AG10803 (cell line): ENCODE results near the gene PTCD1.
A peak's percentile ranks its signal among the peaks of the same experiment; 100 is the strongest.
"Not testable (repeated sequence)": the region's sequence is repeated elsewhere in the genome, so short reads cannot be mapped to it uniquely, and the experiment has no call there.

Source experiments
- DNase-seq: peaks from one replicate; pipeline ENCODE4 v3.0.0; 2010; ENCODE audit warnings: low read depth
- H3K4me3 ChIP-seq: 2 replicates; pipeline ENCODE4 v1.5.1; 2011; ENCODE audit warnings: mild to moderate bottlenecking, low read length, control low read depth
- CTCF ChIP-seq: conservative IDR thresholded peaks from 2 replicates; pipeline ENCODE4 v1.5.1; 2011; ENCODE audit warnings: mild to moderate bottlenecking, low read length, control low read depth, inconsistent platforms

Gene PTCD1

GRCh38 chr7:99449326-99449725 is 10.7 kb upstream of the PTCD1 start:
- no peak for DNase-seq
- no peak for TF ChIP-seq CTCF
- H3K4me3 ChIP-seq, result no peak overlapping the region

- no peak overlapping the region for H3K4me3 ChIP-seq
- no peak for TF ChIP-seq CTCF
- DNase-seq, result no peak
Measured at GRCh38 chr7:99448855-99449254, 10.3 kb upstream of the PTCD1 start.

- no peak overlapping the region for H3K4me3 ChIP-seq
- DNase-seq, result no peak
- TF ChIP-seq CTCF, result peak; percentile 34; the same call in 1 of the 2 replicates
Measured at GRCh38 chr7:99447943-99448342, 9.3 kb upstream of the PTCD1 start.

GRCh38 chr7:99446096-99446495 is 7.5 kb upstream of the PTCD1 start:
- H3K4me3 ChIP-seq, result no peak overlapping the region
- no peak for TF ChIP-seq CTCF
- DNase-seq, result no peak

GRCh38 chr7:99440195-99440594 is 1.6 kb upstream of the PTCD1 start:
- peak; percentile 76 for DNase-seq
- H3K4me3 ChIP-seq, result peak overlapping the region; percentile 91
- TF ChIP-seq CTCF, result no peak

- TF ChIP-seq CTCF, result no peak
- no peak for DNase-seq
- peak overlapping the region; percentile 91 for H3K4me3 ChIP-seq
Measured at GRCh38 chr7:99437946-99438572, 539 bp downstream of the PTCD1 start.

GRCh38 chr7:99433158-99433557 is 5.4 kb downstream of the PTCD1 start:
- TF ChIP-seq CTCF, result no peak
- no peak for DNase-seq
- no peak overlapping the region for H3K4me3 ChIP-seq

GRCh38 chr7:99431756-99432540 is 6.7 kb downstream of the PTCD1 start:
- not testable (repeated sequence) for H3K4me3 ChIP-seq, DNase-seq
